Stimulated activated CD8-positive, alpha-beta memory T cell treated with anti-CD3 and anti-CD28 coated beads, Interleukin-7, amount 100 ng/mL, for 24 hours (primary cell): ENCODE measurements around the gene CRABP2.

Experiments used
- DNase-seq: peaks from one replicate; pipeline ENCODE4 v3.0.0-alpha.2; 2020; ENCODE audit warnings: low read depth

The CRABP2 gene

GRCh38 chr1:156708218-156708661, 2.9 kb upstream of the CRABP2 start:
- DNase-seq, result no peak

GRCh38 chr1:156707417-156708217, 2.2 kb upstream of the CRABP2 start:
- no peak for DNase-seq

DNA sequence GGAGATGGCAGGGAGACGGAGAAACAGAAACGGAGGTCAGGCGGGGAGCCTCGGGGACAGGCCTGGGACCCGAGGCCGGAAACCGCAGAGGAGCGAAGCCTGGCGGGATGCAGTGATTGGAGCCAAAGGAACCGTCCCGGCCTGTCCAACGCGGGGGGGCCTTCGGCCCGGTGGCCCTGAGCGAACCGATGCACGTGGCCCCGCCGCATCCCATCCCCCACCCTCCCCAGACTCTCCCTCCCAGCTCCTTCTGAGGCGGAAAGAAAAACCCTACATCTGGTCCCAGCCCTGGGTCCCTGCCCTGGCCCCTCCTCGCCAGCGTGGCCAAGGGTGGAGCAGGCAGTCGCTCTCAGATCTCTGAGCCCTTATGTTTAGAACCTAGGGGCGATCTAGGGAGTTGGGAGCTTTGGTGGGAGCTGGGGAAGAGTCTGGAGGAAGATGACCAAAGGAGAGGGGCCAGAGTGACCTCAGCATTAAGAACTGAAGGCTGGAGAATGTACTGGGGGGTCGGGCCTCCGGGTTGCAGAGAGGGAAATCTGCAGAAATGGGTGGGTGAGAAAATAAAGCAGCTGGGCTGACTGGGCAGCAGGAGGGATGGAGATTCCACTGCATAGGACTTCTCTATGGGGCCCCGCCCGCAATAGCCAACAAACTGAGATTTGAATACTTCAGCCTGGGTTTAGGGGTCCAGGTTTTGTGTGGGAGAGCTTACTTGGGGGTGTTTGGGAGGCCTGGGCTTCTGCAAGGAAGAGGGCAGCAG, 1.5 kb upstream of the CRABP2 start:
- no peak for DNase-seq

GRCh38 chr1:156705918-156706656, 704 bp upstream of the CRABP2 start:
- DNase-seq, result peak; percentile 61

- DNase-seq, result no peak
These were observed 458 bp downstream of the CRABP2 start for GRCh38 chr1:156704930-156705320.

- no peak for DNase-seq
These were observed 1.1 kb downstream of the CRABP2 start for GRCh38 chr1:156704166-156704711.

GRCh38 chr1:156703741-156704140, 1.6 kb downstream of the CRABP2 start:
- no peak for DNase-seq

- DNase-seq, result no peak
These were observed 2.0 kb downstream of the CRABP2 start for GRCh38 chr1:156703336-156703735.

GRCh38 chr1:156700736-156701531, 4.4 kb downstream of the CRABP2 start:
- DNase-seq, result no peak

DNA sequence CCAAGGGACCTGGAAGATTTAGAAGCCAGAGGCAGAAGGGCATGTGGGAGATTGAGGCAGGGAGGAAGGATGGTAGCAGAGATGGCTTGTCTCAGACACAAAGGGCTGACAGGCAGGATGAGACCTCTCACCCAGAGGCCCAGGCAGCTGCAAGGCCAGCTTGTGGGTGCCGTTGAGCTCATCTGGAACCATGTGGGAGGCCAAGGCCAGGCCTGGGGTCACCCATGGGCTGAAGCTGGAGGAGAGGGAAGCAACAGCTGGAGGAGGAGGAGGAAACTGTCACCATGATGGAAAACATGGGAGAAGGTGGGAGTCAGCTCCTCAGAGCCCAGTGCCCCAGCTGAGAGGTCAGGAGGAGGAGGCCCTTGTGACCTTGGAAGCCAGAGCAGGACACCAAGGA, 6.4 kb downstream of the CRABP2 start:
- DNase-seq, result no peak

DNA sequence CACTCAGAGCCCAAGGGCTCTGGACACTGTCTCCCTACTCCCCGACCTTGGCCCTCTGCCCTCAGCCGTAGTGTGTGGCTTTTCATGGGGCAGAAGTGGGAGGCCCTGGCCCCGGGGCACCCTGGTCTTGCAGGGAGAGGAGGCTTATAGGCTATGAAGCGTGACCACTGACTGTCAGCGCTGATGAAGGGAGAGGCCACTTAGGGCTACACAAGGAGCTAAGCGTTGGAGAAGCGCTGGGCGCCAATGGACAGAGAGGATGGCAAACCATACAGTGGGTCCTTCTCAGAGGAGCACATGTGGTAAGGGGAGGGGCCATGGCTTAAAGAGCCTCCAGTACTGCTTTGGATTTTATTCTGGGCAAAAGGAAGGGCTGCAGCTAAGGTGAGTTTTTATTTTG, 7.9 kb downstream of the CRABP2 start:
- no peak for DNase-seq

DNA sequence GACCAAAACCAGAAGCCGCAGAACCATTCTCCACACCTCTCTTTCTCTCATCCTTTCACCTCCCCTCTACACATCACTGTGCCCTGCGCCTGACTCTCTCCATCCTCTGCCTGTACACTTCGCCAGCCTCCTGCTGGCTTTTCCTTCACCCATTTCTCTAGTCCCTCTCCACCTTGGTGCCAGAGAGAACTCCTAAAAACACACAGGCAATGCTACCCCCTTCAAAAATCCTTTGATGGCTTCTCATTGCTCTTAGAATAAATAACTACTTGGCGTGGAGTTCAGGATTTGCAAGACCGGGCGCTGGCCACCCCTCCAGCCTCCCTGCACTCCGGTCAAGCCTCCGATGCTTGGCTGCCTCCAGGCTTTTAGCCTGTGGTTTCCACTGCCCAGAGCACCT, 8.6 kb downstream of the CRABP2 start:
- no peak for DNase-seq

- DNase-seq, result no peak
These were observed 10.8 kb downstream of the CRABP2 start for GRCh38 chr1:156694690-156694962.

DNA sequence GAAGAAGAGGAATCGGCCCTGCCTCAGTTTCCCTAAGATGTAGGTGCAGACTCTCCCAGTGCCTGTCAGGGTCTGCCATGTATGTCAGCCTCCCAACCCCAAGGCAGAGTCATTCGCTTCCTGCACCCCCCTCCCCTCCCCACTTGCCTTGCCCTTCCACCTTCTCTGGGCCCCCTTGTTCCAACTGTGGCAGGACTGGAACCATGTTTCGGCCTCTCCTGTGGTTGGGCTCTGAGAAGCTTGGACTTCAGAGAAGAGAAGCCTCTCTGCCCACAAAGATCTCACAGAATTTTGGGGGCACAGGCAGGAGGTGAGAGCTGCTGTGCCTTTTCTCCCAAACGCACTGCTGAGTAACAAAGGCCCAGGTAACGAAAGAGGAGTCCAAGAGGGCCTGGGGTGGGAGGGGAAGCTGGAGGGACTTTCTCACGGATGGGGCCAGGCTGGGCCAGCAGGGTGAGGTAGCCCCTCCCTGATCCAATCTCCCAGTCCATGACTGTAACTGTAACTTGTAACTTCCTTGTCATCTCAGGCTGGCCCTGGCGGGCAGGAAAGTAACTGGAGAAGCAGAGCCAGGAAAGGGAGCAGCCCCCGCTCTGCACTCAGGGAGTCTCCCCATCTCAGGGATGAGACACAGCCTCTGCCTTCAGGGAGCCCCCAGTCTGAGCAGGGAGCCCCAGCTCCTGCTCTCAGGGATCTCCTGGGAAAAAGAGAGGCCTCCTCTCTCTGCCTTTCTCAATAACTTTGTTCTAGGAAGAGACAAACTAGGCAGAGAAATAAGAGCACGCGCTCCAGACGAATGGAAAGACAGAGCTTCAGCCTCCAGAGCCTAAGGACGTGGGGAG, 11.3 kb downstream of the CRABP2 start:
- no peak for DNase-seq

DNA sequence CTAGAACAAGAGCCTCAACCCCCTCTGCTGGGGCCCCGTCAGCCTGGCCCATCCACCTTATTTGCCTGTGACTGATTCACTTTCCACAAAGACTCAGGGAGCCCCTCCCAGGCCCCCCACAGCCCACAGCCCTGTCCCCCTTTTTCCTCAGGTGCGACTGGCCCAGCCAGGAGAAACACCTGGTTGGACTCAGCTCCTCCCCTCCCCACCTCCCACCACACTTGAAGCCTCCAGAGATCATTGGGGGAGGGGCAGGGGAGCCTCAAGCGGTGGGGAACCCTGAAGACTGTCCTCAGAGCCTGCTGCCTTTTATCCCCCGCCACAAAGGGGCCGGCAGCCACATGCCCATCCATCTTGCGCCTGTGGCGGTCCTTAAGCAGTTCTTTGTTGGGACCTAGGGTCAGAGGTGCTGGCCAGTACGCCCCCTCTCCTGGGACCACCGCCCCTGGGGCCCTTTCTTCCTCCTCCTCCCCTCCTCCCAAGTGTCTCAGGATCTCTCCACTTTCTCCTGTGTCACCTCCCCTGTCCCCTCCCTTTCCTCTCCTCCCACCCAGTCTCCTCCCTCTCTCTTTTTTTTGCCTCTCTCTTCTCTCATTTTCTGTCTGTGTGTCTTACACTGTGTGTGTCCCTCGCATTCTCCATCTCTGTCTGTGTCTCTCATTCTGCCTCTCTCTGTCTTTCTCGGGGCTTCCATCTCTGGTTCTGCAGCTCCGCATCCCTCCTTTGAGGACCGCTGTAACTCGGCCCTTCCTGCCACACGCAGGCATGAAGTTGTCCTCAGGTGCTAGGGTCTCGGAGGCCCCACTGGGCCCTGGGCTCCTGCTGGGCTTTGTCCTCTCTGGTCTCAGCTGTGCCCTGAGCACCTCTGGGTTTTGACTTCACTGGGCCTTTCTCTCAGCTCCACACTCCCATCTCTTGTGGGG, 12.2 kb downstream of the CRABP2 start:
- DNase-seq, result no peak

GRCh38 chr1:156692441-156692924, 12.9 kb downstream of the CRABP2 start:
- no peak for DNase-seq

GRCh38 chr1:156691665-156692440, 13.5 kb downstream of the CRABP2 start:
- DNase-seq, result no peak

DNA sequence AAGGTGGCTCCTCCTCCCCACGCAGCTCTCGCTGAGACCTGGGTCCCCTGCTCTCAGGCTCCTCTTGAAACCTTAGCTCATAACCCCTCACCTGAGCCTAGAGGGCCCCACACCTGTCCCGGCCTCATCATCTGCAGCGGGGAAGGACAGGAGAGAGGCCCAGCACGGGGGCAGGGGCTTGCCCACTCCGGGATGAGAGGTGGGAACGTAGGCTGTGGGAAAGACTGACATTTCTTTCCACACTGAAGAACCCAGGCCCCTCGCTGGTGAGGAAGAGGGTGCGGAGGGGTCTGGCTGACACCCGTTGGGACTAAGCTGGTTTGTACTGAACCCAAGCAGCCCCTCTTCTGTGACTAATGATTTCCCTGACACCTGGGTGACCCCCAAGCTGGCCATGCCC, 14.2 kb downstream of the CRABP2 start:
- no peak for DNase-seq

GRCh38 chr1:156690675-156691036, 14.7 kb downstream of the CRABP2 start:
- DNase-seq, result no peak
